Astrocyte of the hippocampus (primary cell): Measurements from ENCODE around the gene NXPE2.
"Not testable (repeated sequence)": the region's sequence is repeated elsewhere in the genome, so short reads cannot be mapped to it uniquely, and the experiment has no call there.

Experiments used
- DNase-seq: peaks from one replicate; pipeline ENCODE4 v3.0.0; 2011; ENCODE audit warnings: low read depth, low spot score

Gene NXPE2

DNA sequence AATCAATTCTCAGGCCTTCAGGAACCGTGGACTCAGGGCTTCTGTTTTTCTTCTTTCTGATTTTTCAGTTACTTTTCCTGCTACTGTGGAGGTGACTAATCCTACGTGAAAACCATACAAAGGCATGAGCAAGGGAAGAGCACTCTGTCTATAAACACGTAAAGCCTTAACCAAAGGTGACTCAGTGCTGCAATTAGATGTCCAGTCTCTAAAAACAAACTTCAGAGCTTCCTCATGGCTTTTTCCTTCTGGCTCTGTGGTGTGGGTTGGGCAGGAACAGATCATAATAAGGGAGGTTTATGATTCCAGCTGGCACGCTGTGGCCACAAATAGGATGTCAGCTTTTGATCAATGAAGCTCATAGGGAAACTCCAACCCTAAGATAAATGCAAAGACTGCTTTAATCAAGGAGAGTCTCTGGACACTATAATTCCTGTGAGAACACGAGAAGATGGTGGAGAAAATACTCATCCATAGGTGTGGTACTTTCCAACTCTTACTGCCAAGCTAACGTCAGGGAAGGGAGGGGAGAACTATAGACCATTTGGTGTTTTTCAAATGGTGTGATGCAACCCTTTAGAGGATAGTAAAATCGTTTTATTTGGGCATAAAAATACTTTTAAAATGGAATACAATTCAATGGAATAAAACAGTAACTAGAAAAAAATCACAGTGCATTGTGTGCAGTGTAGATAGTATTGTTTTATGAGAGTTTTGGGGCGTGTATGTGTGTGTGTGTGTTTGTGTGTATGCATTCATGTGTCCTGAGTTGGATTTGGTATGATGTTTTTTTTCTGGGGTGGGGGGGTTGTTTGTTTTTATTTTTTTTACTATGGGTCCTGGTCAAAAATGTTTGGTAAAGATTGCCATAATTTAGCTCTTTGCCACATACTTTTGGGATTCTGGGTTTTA lies at the start of gene NXPE2:
Gene NXPE2 (plus strand): TSS at position 403 of the 912 bp plus-strand sequence. CDS start 49 bp downstream, at position 452.
- peak; percentile 46 for DNase-seq

- DNase-seq: not testable (repeated sequence)
Observed at GRCh38 chr11:114631445-114631965, 46.8 kb upstream of the NXPE2 start.

GRCh38 chr11:114639440-114639839 lies 38.9 kb upstream of the NXPE2 start:
- DNase-seq: not testable (repeated sequence)

- DNase-seq: no peak
Observed at GRCh38 chr11:114650661-114651060, 27.7 kb upstream of the NXPE2 start.

- no peak for DNase-seq
Observed at GRCh38 chr11:114651145-114651718, 27.1 kb upstream of the NXPE2 start.

DNA sequence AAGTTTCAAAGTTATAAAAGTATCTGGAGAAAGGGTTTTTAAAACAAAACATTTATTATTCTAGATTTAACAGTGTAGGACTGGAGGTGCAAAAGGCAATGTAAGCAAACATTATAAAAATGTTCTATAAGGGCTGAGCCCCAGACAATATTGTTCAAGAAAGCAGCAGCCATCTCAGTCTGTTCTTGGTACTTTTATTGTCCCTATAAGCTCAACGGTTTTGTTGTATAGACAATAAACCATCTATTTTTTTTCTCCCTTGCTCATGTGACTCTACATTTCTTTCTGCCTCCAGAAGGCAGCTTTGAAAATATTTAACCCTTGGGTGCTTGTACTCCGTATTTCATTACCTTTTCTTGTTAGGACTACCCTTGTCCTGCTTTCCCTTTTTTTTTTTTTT lies 25.2 kb upstream of the NXPE2 start:
- DNase-seq: no peak

DNA sequence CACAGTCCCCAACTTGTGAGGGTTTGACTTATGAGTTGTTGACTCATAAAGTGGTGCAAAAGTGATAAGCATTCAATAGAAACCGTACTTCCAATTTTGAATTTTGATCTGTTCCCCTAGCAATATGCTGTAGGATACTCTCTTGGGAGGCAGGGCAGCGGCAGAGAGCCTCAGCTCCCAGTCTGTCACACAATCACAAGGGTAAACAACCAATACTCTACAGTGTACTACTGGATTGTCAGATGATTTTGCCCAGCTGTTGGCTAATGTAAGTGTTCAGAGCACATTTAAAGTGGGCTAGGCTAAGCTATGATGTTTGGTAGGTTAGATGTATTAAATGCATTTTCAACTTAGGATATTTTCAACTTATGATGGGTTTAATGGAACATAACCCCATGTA lies 13.7 kb upstream of the NXPE2 start:
- DNase-seq: no peak

GRCh38 chr11:114666760-114667159 lies 11.6 kb upstream of the NXPE2 start:
- no peak for DNase-seq

GRCh38 chr11:114668109-114668508 lies 10.2 kb upstream of the NXPE2 start:
- no peak for DNase-seq

GRCh38 chr11:114673661-114674060 lies 4.7 kb upstream of the NXPE2 start:
- DNase-seq: no peak

DNA sequence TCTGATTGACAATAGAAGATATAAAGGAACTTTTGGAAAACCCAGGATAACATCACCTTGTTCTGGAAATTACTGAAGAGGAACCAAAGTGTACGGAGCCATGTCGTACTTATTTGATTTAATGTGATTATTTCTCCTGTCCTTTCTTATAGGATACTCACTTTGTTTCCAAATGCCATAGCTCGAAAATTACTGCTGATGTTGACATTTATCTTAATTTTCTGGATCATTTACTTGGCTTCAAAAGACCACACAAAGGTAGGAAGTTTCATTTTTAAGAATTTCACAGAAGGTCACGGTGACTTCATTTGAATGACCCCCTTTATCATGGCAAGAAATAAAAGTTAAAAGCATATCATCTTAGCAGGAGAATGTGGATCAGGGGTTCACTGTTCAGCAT lies 1.2 kb downstream of the NXPE2 start:
- DNase-seq: no peak

- no peak for DNase-seq
Observed at GRCh38 chr11:114683007-114683406, 4.7 kb downstream of the NXPE2 start.

- DNase-seq: no peak
Observed at GRCh38 chr11:114684636-114685035, 6.3 kb downstream of the NXPE2 start.

GRCh38 chr11:114685097-114685496 lies 6.8 kb downstream of the NXPE2 start:
- DNase-seq: no peak

- DNase-seq: no peak
Observed at GRCh38 chr11:114705280-114706024, 27.1 kb downstream of the NXPE2 start.

DNA sequence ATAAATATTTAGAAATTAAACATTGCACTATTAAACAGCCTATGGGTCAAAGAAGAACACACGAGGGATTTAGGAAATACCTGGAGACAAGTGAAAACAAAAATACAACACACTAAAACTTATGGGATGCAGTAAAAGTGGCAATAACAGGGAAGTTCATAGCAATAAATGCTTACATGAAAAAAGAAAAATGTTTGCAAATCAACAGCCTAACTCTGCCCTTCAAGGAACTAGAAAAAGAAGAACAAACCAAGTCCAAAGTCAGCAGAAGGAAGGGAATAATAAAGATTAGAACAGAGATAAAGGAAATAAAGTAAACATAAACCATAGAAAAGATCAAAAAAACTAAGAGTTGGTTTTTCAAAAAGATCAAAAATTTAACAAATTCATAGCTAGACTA lies 31.6 kb downstream of the NXPE2 start:
- DNase-seq: no peak

DNA sequence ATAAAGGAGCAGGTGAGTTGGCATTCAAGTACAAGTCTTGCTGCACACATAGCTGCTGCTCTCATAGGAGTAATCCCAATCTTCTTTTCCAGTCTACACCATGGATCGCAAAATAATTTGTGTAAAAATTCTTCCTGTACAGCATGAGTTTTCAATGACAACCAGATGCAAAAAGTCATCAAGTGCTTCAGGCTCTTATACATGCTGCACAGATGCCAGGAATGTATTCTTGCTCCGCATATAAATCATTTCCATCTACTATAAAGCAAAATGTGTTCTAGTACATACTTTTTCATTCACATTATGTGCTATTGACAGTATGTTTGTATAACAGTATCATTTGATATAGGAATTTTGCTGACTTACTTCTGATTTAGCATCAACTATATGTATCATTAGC lies 35.4 kb downstream of the NXPE2 start:
- no peak for DNase-seq

DNA sequence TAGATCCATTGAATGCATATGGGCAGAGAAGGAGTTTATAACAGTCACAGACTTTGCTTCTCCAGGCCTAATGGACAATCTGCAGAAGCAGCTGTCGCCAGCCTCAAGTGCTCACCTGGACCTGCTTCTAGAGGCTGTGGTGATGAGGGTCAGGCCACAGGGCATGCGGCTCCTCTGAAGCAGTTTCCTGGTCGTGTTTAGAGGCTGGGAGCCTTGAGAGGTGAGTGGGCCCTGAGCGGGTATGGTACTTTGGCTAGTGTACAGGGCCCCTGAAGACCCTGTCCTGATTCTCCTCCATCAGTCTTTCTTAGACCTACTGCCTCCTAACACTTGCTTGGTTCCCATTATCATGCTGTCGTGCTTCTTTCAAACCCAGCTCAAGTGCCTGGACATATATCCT lies 41.2 kb downstream of the NXPE2 start:
- DNase-seq: no peak

DNA sequence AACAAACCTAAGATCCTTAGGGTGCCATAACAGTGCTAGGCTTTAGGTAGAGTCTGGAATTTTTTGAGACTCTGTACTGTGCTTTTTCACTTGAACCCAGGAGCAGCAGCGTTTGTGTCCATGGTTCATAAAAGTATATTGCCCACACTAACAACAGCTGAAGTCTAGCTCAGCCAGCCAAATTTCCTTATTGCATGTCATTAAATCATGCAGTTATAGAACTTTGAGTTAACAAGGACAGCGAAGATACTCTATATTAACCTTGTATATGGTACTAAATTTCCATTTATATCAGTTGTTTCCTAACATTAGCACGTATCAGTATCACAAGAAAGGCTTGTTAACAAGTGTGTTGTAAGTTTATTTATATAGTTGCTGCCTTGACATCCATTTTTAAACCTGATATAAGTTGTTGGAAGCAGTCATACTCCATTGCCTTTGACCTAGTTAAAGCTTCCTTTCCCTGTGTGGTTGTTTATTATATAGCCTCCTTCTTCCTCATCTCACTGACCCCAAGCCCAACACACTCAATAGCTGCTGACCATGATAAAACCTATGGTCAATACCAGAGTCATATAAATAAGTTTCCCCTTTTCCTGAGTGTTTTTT lies 46.7 kb downstream of the NXPE2 start:
- DNase-seq: no peak

GRCh38 chr11:114725623-114726022 lies 47.3 kb downstream of the NXPE2 start:
- DNase-seq: no peak

DNA sequence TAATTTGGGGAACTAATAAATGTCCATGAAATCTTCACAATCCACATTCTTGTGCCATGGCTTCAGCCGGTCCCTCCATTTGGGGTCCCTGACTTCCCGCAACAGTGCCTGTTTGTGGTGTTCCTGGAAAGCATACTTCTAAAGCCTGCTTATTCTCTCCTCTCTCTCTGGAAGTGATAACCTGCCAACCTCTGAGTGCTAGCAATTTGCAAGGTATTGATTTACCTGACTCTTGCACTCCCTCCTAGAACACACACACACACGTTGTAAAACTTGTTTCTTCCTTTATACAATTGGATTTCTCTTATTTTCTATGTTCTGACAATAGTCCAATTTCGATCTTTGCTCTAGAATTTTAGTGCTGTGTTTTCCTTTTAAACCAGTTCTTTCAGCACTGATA lies 58.5 kb downstream of the NXPE2 start:
- DNase-seq: no peak

- peak; percentile 68 for DNase-seq
Observed at GRCh38 chr11:114738954-114739353, 60.6 kb downstream of the NXPE2 start.
